ENCODE results near the gene INF2. TPM values are rescaled to one million over a fixed set of nuclear protein-coding genes. Genes with fewer than 3 reads are reported as not detected.

The INF2 gene
- total RNA-seq, 1 donor from 2014 or later = 7.8 TPM

- no peak overlapping the region for H3K27ac ChIP-seq
These were observed 31.1 kb upstream of the INF2 start for GRCh38 chr14:104658325-104658712.

GRCh38 chr14:104659146-104659545 lies 30.3 kb upstream of the INF2 start:
- Mint-ChIP-seq H3K4me1 (peaks cover 14% of the 10 kb centered on the region), H3K4me3 (no peak overlapping the region), H3K9me3 (peaks cover 17% of the 10 kb centered on the region), H3K36me3 (peaks cover 2% of the 10 kb centered on the region), H3K27ac (no peak overlapping the region), H3K27me3 (ENCODE audit: insufficient read depth, low read depth) (peaks cover 8% of the 10 kb centered on the region)
- H3K27ac ChIP-seq = no peak overlapping the region
- no peaks in the 10 kb centered on the region for H3K36me3 ChIP-seq
- no peak overlapping the region for H3K9ac ChIP-seq
- no peak for DNase-seq (ENCODE audit: low spot score)
- no peaks in the 10 kb centered on the region for H3K9me3 ChIP-seq (ENCODE audit: low read depth)
- no peak for TF ChIP-seq EZH2phosphoT487 (IDR thresholded peaks at IDR 0.05)
- TF ChIP-seq EZH2 (IDR thresholded peaks at IDR 0.05) = no peak
- TF ChIP-seq CTCF (IDR thresholded peaks at IDR 0.05) = no peak
- H3K4me2 ChIP-seq = no peak overlapping the region
- no peaks in the 10 kb centered on the region for H3F3A ChIP-seq (ENCODE audit: low read depth)
- no peak overlapping the region for H3K4me3 ChIP-seq
- no peaks in the 10 kb centered on the region for H4K20me1 ChIP-seq (ENCODE audit: low read depth)
- no peaks in the 10 kb centered on the region for H3K79me2 ChIP-seq (ENCODE audit: low read depth)
- no peaks in the 10 kb centered on the region for H3K27me3 ChIP-seq
- no peak overlapping the region for H2AFZ ChIP-seq (replicated peaks)
- no peaks in the 10 kb centered on the region for H3K4me1 ChIP-seq

More at GRCh38 chr14:104658325-104658712, 31.1 kb upstream of the INF2 start:
- Histone ChIP-seq H3K79me2 (ENCODE audit: low read depth) (no peaks in the 10 kb centered on the region), H3K9me3 (ENCODE audit: low read depth) (no peaks in the 10 kb centered on the region), H3K4me2 (no peak overlapping the region), H3K4me3 (no peak overlapping the region), H4K20me1 (ENCODE audit: low read depth) (no peaks in the 10 kb centered on the region), H3K4me1 (no peaks in the 10 kb centered on the region), H3K36me3 (no peaks in the 10 kb centered on the region), H3K9ac (no peak overlapping the region), H3K27me3 (no peaks in the 10 kb centered on the region), H2AFZ (replicated peaks) (no peak overlapping the region), H3F3A (ENCODE audit: low read depth) (no peaks in the 10 kb centered on the region)
- H3K4me3 Mint-ChIP-seq = no peak overlapping the region
- H3K9me3 Mint-ChIP-seq = peaks cover 22% of the 10 kb centered on the region
- peaks cover 2% of the 10 kb centered on the region for H3K36me3 Mint-ChIP-seq
- peak overlapping the region; percentile 76 for H3K27ac Mint-ChIP-seq
- peaks cover 13% of the 10 kb centered on the region for H3K4me1 Mint-ChIP-seq
- no peak for DNase-seq (ENCODE audit: low spot score)
- TF ChIP-seq EZH2phosphoT487 (IDR thresholded peaks at IDR 0.05) (no peak), CTCF (IDR thresholded peaks at IDR 0.05) (no peak), EZH2 (IDR thresholded peaks at IDR 0.05) (no peak)
- peaks cover 14% of the 10 kb centered on the region for H3K27me3 Mint-ChIP-seq (ENCODE audit: insufficient read depth, low read depth)

- no peaks in the 10 kb centered on the region for H3K9me3 ChIP-seq (ENCODE audit: low read depth)
- no peak overlapping the region for H2AFZ ChIP-seq (replicated peaks)
- H3K4me1 ChIP-seq = no peaks in the 10 kb centered on the region
- H3K4me3 Mint-ChIP-seq = no peak overlapping the region
- peaks cover 2% of the 10 kb centered on the region for H3K36me3 Mint-ChIP-seq
- no peaks in the 10 kb centered on the region for H3K27me3 ChIP-seq
- no peak overlapping the region for H3K9ac ChIP-seq
- TF ChIP-seq EZH2 (IDR thresholded peaks at IDR 0.05) = no peak
- no peak for TF ChIP-seq CTCF (IDR thresholded peaks at IDR 0.05)
- no peak for TF ChIP-seq EZH2phosphoT487 (IDR thresholded peaks at IDR 0.05)
- H3K27ac ChIP-seq = no peak overlapping the region
- H3K4me2 ChIP-seq = no peak overlapping the region
- H3F3A ChIP-seq (ENCODE audit: low read depth) = no peaks in the 10 kb centered on the region
- no peaks in the 10 kb centered on the region for H3K36me3 ChIP-seq
- H3K9me3 Mint-ChIP-seq = peaks cover 17% of the 10 kb centered on the region
- H3K27me3 Mint-ChIP-seq (ENCODE audit: insufficient read depth, low read depth) = peaks cover 9% of the 10 kb centered on the region
- H3K4me1 Mint-ChIP-seq = peaks cover 20% of the 10 kb centered on the region
- H3K79me2 ChIP-seq (ENCODE audit: low read depth) = no peaks in the 10 kb centered on the region
- H3K4me3 ChIP-seq = no peak overlapping the region
- no peak overlapping the region for H3K27ac Mint-ChIP-seq
- H4K20me1 ChIP-seq (ENCODE audit: low read depth) = no peaks in the 10 kb centered on the region
- DNase-seq (ENCODE audit: low spot score) = no peak
These were observed 29.5 kb upstream of the INF2 start for GRCh38 chr14:104659764-104660523.

Measured in neural progenitor cell (in vitro differentiated cells).